GM23338 (cell line): ENCODE data around the gene PALLD. TPM values are rescaled to one million over a fixed set of nuclear protein-coding genes. Genes with fewer than 3 reads are reported as not detected.

Experiments used
- ATAC-seq: fragments of 200-7000 bp; cut with Tn5 transposase; 3 replicates; pipeline ENCODE4 v1.9.1; 2020
- DNase-seq: peaks from one replicate; pipeline ENCODE4 v3.0.0-alpha.2; 2015; ENCODE audit warnings: low spot score
- H2AFZ ChIP-seq: fragments of 200-600 bp; sonication (generic); 2 replicates; pipeline ENCODE4 v1.8.0; 2016; ENCODE audit warnings: antibody characterized with exemption, mild to moderate bottlenecking, moderate library complexity
- H3F3A ChIP-seq: fragments of 200-600 bp; sonication (generic); replicated peaks from 2 replicates; pipeline ENCODE4 v1.8.0; 2017; ENCODE audit warnings: antibody characterized with exemption, mixed run types, low read depth
- H3K27ac ChIP-seq: fragments of 200-600 bp; sonication (generic); 2 replicates; pipeline ENCODE4 v1.6.1; 2016; ENCODE audit warnings: low read depth
- H3K27me3 ChIP-seq: fragments of 200-600 bp; sonication (generic); 2 replicates; pipeline ENCODE4 v1.8.0; 2016; ENCODE audit warnings: mild to moderate bottlenecking, mixed run types, moderate library complexity; ENCODE audit not compliant: insufficient read depth
- H3K36me3 ChIP-seq: fragments of 200-600 bp; sonication (generic); 2 replicates; pipeline ENCODE4 v1.8.0; 2016; ENCODE audit warnings: mild to moderate bottlenecking; ENCODE audit not compliant: insufficient read depth
- H3K4me1 ChIP-seq: fragments of 200-600 bp; sonication (generic); 2 replicates; pipeline ENCODE4 v1.8.0; 2016; ENCODE audit warnings: mild to moderate bottlenecking, moderate library complexity; ENCODE audit not compliant: insufficient read depth
- H3K4me2 ChIP-seq: fragments of 200-600 bp; sonication (generic); 2 replicates; pipeline ENCODE4 v1.7.1; 2017; ENCODE audit warnings: mixed run types
- H3K4me3 ChIP-seq: fragments of 200-600 bp; sonication (generic); 2 replicates; pipeline ENCODE4 v1.6.1; 2016; ENCODE audit warnings: mixed run types
- H3K79me2 ChIP-seq: fragments of 200-600 bp; sonication (generic); replicated peaks from 2 replicates; pipeline ENCODE4 v1.8.0; 2017; ENCODE audit warnings: mild to moderate bottlenecking; ENCODE audit not compliant: insufficient read depth
- H3K9me2 ChIP-seq: fragments of 200-600 bp; sonication (generic); 2 replicates; pipeline ENCODE4 v1.8.0; 2017; ENCODE audit not compliant: insufficient read depth
- H4K20me1 ChIP-seq: fragments of 200-600 bp; sonication (generic); replicated peaks from 2 replicates; pipeline ENCODE4 v1.8.0; 2017; ENCODE audit warnings: mild to moderate bottlenecking; ENCODE audit not compliant: insufficient read depth
- H3K27ac Mint-ChIP-seq: 2 replicates; pipeline ENCODE4 v1.8.0; 2020; ENCODE audit warnings: inconsistent platforms, mild to moderate bottlenecking, moderate library complexity, mixed read lengths
- H3K27me3 Mint-ChIP-seq: 3 replicates; pipeline ENCODE4 v1.8.0; 2022; ENCODE audit warnings: low read depth, mild to moderate bottlenecking, moderate library complexity, mixed read lengths, inconsistent platforms; ENCODE audit not compliant: insufficient read depth, poor library complexity
- H3K36me3 Mint-ChIP-seq: 3 replicates; pipeline ENCODE4 v1.8.0; 2021; ENCODE audit warnings: low read depth, mild to moderate bottlenecking, inconsistent platforms, moderate library complexity, mixed read lengths
- H3K4me1 Mint-ChIP-seq: 3 replicates; pipeline ENCODE4 v1.8.0; 2020; ENCODE audit warnings: mild to moderate bottlenecking, inconsistent platforms, mixed read lengths
- H3K4me3 Mint-ChIP-seq: 3 replicates; pipeline ENCODE4 v1.8.0; 2021; ENCODE audit warnings: moderate library complexity, mild to moderate bottlenecking, inconsistent platforms, mixed read lengths
- H3K9me3 Mint-ChIP-seq: 3 replicates; pipeline ENCODE4 v1.8.0; 2020; ENCODE audit warnings: moderate library complexity, mild to moderate bottlenecking, inconsistent platforms, mixed read lengths
- CREB1 ChIP-seq: fragments of 250-450 bp; sonication (Bioruptor Pico); IDR thresholded peaks from 2 replicates; pipeline ENCODE4 v1.5.0; 2020; ENCODE audit warnings: low read depth, mild to moderate bottlenecking, moderate library complexity
- CTCF ChIP-seq, 2 experiments: fragments of 200-600 bp in 1 of 2; sonication (generic) in 1 of 2; conservative IDR thresholded peaks; 2 replicates each; pipeline versions ENCODE4 v1.5.1 to v1.6.1; 2016 to 2017; ENCODE audit warnings: antibody characterized with exemption in 2 of 2, low read depth in 2 of 2, mild to moderate bottlenecking in 2 of 2, moderate library complexity in 1 of 2
- ETS1 ChIP-seq: IDR thresholded peaks from 2 replicates; pipeline ENCODE4 v1.6.1; 2016; ENCODE audit warnings: antibody characterized with exemption
- EZH2 ChIP-seq: fragments of 200-600 bp; sonication (generic); IDR thresholded peaks from one replicate; pipeline ENCODE4 v1.8.0; 2017; ENCODE audit warnings: antibody characterized with exemption, mild to moderate bottlenecking, low read depth; ENCODE audit not compliant: unreplicated experiment
- EZH2phosphoT487 ChIP-seq: fragments of 200-600 bp; sonication (generic); IDR thresholded peaks from one replicate; pipeline ENCODE4 v1.8.1; 2018; ENCODE audit warnings: antibody characterized with exemption; ENCODE audit not compliant: unreplicated experiment
- JUNB ChIP-seq: IDR thresholded peaks from one replicate; pipeline ENCODE4 v1.6.1; 2016; ENCODE audit warnings: antibody characterized with exemption; ENCODE audit not compliant: unreplicated experiment
- NANOG ChIP-seq: IDR thresholded peaks from 2 replicates; pipeline ENCODE4 v1.6.1; 2016; ENCODE audit warnings: antibody characterized with exemption, borderline replicate concordance
- POLR2AphosphoS5 ChIP-seq: IDR thresholded peaks from 2 replicates; pipeline ENCODE4 v1.6.1; 2016; ENCODE audit warnings: antibody characterized with exemption, low read depth
- REST ChIP-seq: IDR thresholded peaks from one replicate; pipeline ENCODE4 v1.6.1; 2018; ENCODE audit warnings: antibody characterized with exemption; ENCODE audit not compliant: unreplicated experiment
- STAT1 ChIP-seq: IDR thresholded peaks from one replicate; pipeline ENCODE4 v1.6.1; 2016; ENCODE audit warnings: antibody characterized with exemption; ENCODE audit not compliant: unreplicated experiment
- ZNF114 ChIP-seq: fragments of 250-450 bp; sonication (Bioruptor Pico); IDR thresholded peaks from 2 replicates; pipeline ENCODE4 v1.5.0; 2020; ENCODE audit warnings: mild to moderate bottlenecking, moderate library complexity
- ZNF331 ChIP-seq: fragments of 250-450 bp; sonication (Bioruptor Pico); IDR thresholded peaks from 2 replicates; pipeline ENCODE4 v1.5.0; 2020; ENCODE audit warnings: low read depth, mild to moderate bottlenecking, moderate library complexity
- ZNF462 ChIP-seq: fragments of 250-450 bp; sonication (Bioruptor Pico); IDR thresholded peaks from 2 replicates; pipeline ENCODE4 v1.5.0; 2020; ENCODE audit warnings: mild to moderate bottlenecking, moderate library complexity
- polyA plus RNA-seq: library from polyadenylated mRNA; unstranded; fragments of >200 nt; fragmentation: Nextera tagmentation; extraction: Ambion mirVana; gene quantifications from 2 replicates; pipeline ENCODE4 v1.2.1, GENCODE V29; 2016
- total RNA-seq: library from RNA; depleted of rRNA; stranded (reverse); fragments of >200 nt; shearing (Covaris generic); gene quantifications from 2 replicates; pipeline ENCODE4 v1.2.3, GENCODE V29; 2014

Gene PALLD
- total and polyA plus RNA-seq, 2 experiments from 2014 or later: 13.1 to 30.2 TPM

GRCh38 chr4:168637872-168638756, 141.3 kb downstream of the PALLD start:
- H3K27ac Mint-ChIP-seq: no peak overlapping the region
- peaks cover 12% of the 10 kb centered on the region; the same call in 1 of the 2 replicates for H3K4me1 ChIP-seq
- no peaks in the 10 kb centered on the region for H3K79me2 ChIP-seq

More at GRCh38 chr4:168637872-168638756, 141.3 kb downstream of the PALLD start:
- peaks cover 7% of the 10 kb centered on the region; the same call in 1 of the 2 replicates for H3K27me3 ChIP-seq
- H3K4me2 ChIP-seq: no peak overlapping the region
- Mint-ChIP-seq H3K36me3 (no peaks in the 10 kb centered on the region), H3K27me3 (peaks cover 2% of the 10 kb centered on the region), H3K9me3 (no peaks in the 10 kb centered on the region), H3K4me1 (peaks cover 19% of the 10 kb centered on the region), H3K4me3 (no peak overlapping the region)
- DNase-seq: no peak
- no peak overlapping the region for H2AFZ ChIP-seq
- H3K9me2 ChIP-seq: no peaks in the 10 kb centered on the region
- H3K27ac ChIP-seq: no peak overlapping the region
- H3K4me3 ChIP-seq: no peak overlapping the region
- no peaks in the 10 kb centered on the region for H3F3A ChIP-seq
- TF ChIP-seq POLR2AphosphoS5: no peak
- TF ChIP-seq NANOG: no peak
- no peak for TF ChIP-seq ETS1
- no peak for TF ChIP-seq ZNF331 (CRISPR knock-in tag)
- no peak for TF ChIP-seq JUNB
- TF ChIP-seq EZH2phosphoT487: no peak
- TF ChIP-seq ZNF114 (CRISPR knock-in tag): no peak
- TF ChIP-seq CTCF (conservative IDR thresholded peaks at IDR 0.05; ENCODE audit: low read depth in 2 of 2): no peak
- no peak for TF ChIP-seq ZNF462 (CRISPR knock-in tag)
- no peak for TF ChIP-seq STAT1
- no peak for TF ChIP-seq REST
- TF ChIP-seq CREB1 (CRISPR knock-in tag): no peak
- TF ChIP-seq EZH2: no peak
- H3K36me3 ChIP-seq: no peaks in the 10 kb centered on the region
- ATAC-seq: no peak
- H4K20me1 ChIP-seq: no peaks in the 10 kb centered on the region
